Activated naive CD4-positive, alpha-beta T cell treated with anti-CD3 and anti-CD28 coated beads, Interleukin-2, amount 50 U/mL, for 24 hours (primary cell): ENCODE results near the gene KARS1.

ENCODE experiments used
- H3K27ac Mint-ChIP-seq: one replicate; pipeline ENCODE4 v1.8.0; 2021; ENCODE audit warnings: mild to moderate bottlenecking, mixed read lengths
- H3K27me3 Mint-ChIP-seq: one replicate; pipeline ENCODE4 v1.8.0; 2021; ENCODE audit warnings: mixed read lengths
- H3K36me3 Mint-ChIP-seq: one replicate; pipeline ENCODE4 v1.8.0; 2021; ENCODE audit warnings: mixed read lengths
- H3K4me1 Mint-ChIP-seq: one replicate; pipeline ENCODE4 v1.8.0; 2021; ENCODE audit warnings: mixed read lengths
- H3K4me3 Mint-ChIP-seq: one replicate; pipeline ENCODE4 v1.8.0; 2021; ENCODE audit warnings: mild to moderate bottlenecking, mixed read lengths
- H3K9me3 Mint-ChIP-seq: one replicate; pipeline ENCODE4 v1.8.0; 2021; ENCODE audit warnings: mixed read lengths

KARS1 gene

GRCh38 chr16:75635036-75635435 is 12.4 kb downstream of the KARS1 start:
- peaks cover 27% of the 10 kb centered on the region for H3K36me3 Mint-ChIP-seq
- H3K27ac Mint-ChIP-seq = no peak overlapping the region
- H3K4me3 Mint-ChIP-seq = no peak overlapping the region

GRCh38 chr16:75632857-75633256 is 14.6 kb downstream of the KARS1 start:
- Mint-ChIP-seq H3K4me1 (peaks cover 25% of the 10 kb centered on the region), H3K36me3 (peaks cover 28% of the 10 kb centered on the region), H3K4me3 (no peak overlapping the region), H3K27ac (no peak overlapping the region), H3K9me3 (no peaks in the 10 kb centered on the region), H3K27me3 (no peaks in the 10 kb centered on the region)

More at GRCh38 chr16:75635036-75635435, 12.4 kb downstream of the KARS1 start:
- Mint-ChIP-seq H3K4me1 (peaks cover 13% of the 10 kb centered on the region), H3K27me3 (no peaks in the 10 kb centered on the region), H3K9me3 (no peaks in the 10 kb centered on the region)

DNA sequence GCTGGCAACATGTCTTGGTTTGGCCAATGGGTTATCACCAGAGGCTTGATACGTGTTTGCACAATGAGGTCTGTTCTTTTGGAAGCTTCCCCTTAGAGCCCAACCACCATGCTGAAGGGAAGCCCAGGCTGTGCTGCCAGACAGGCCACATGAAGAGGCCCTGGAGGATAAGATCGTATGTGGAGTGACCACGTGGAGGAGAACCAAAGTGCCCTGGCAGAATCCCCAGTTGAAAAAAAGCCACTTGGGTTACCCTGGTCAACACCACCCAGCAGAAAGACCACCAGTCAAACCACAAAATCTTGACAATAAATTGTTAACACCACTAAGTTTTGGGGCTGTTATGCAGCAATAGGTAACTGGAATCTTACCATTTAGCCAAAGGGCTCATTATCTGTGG is 17.4 kb downstream of the KARS1 start:
- peaks cover 39% of the 10 kb centered on the region for H3K36me3 Mint-ChIP-seq
- H3K4me3 Mint-ChIP-seq = no peak overlapping the region
- no peak overlapping the region for H3K27ac Mint-ChIP-seq
- H3K27me3 Mint-ChIP-seq = no peaks in the 10 kb centered on the region
- H3K4me1 Mint-ChIP-seq = peaks cover 31% of the 10 kb centered on the region
- H3K9me3 Mint-ChIP-seq = no peaks in the 10 kb centered on the region

- H3K27ac Mint-ChIP-seq = peak overlapping the region; percentile 56
- no peaks in the 10 kb centered on the region for H3K27me3 Mint-ChIP-seq
- no peaks in the 10 kb centered on the region for H3K9me3 Mint-ChIP-seq
- H3K4me3 Mint-ChIP-seq = no peak overlapping the region
- H3K4me1 Mint-ChIP-seq = peaks cover 39% of the 10 kb centered on the region
- peaks cover 39% of the 10 kb centered on the region for H3K36me3 Mint-ChIP-seq
Observed at GRCh38 chr16:75629132-75629531, 18.3 kb downstream of the KARS1 start.

- Mint-ChIP-seq H3K4me1 (peaks cover 41% of the 10 kb centered on the region), H3K36me3 (peaks cover 36% of the 10 kb centered on the region), H3K27ac (peak overlapping the region; percentile 66), H3K4me3 (peak overlapping the region; percentile 30), H3K27me3 (no peaks in the 10 kb centered on the region), H3K9me3 (no peaks in the 10 kb centered on the region)
Observed at GRCh38 chr16:75628351-75628750, 19.1 kb downstream of the KARS1 start.

- peak overlapping the region; percentile 66 for H3K27ac Mint-ChIP-seq
- H3K4me3 Mint-ChIP-seq = no peak overlapping the region
- H3K27me3 Mint-ChIP-seq = no peaks in the 10 kb centered on the region
- H3K9me3 Mint-ChIP-seq = no peaks in the 10 kb centered on the region
- peaks cover 36% of the 10 kb centered on the region for H3K36me3 Mint-ChIP-seq
- H3K4me1 Mint-ChIP-seq = peaks cover 42% of the 10 kb centered on the region
Observed at GRCh38 chr16:75627851-75628250, 19.6 kb downstream of the KARS1 start.

- Mint-ChIP-seq H3K4me3 (no peak overlapping the region), H3K27me3 (no peaks in the 10 kb centered on the region), H3K36me3 (peaks cover 34% of the 10 kb centered on the region), H3K4me1 (peaks cover 47% of the 10 kb centered on the region), H3K27ac (peak overlapping the region; percentile 92), H3K9me3 (no peaks in the 10 kb centered on the region)
Observed at GRCh38 chr16:75626806-75627205, 20.7 kb downstream of the KARS1 start.

- no peaks in the 10 kb centered on the region for H3K9me3 Mint-ChIP-seq
- H3K27ac Mint-ChIP-seq = peak overlapping the region; percentile 39
- peaks cover 27% of the 10 kb centered on the region for H3K36me3 Mint-ChIP-seq
- H3K4me3 Mint-ChIP-seq = peak overlapping the region; percentile 56
- H3K4me1 Mint-ChIP-seq = peaks cover 65% of the 10 kb centered on the region
- H3K27me3 Mint-ChIP-seq = no peaks in the 10 kb centered on the region
Observed at GRCh38 chr16:75624921-75625334, 22.5 kb downstream of the KARS1 start.

DNA sequence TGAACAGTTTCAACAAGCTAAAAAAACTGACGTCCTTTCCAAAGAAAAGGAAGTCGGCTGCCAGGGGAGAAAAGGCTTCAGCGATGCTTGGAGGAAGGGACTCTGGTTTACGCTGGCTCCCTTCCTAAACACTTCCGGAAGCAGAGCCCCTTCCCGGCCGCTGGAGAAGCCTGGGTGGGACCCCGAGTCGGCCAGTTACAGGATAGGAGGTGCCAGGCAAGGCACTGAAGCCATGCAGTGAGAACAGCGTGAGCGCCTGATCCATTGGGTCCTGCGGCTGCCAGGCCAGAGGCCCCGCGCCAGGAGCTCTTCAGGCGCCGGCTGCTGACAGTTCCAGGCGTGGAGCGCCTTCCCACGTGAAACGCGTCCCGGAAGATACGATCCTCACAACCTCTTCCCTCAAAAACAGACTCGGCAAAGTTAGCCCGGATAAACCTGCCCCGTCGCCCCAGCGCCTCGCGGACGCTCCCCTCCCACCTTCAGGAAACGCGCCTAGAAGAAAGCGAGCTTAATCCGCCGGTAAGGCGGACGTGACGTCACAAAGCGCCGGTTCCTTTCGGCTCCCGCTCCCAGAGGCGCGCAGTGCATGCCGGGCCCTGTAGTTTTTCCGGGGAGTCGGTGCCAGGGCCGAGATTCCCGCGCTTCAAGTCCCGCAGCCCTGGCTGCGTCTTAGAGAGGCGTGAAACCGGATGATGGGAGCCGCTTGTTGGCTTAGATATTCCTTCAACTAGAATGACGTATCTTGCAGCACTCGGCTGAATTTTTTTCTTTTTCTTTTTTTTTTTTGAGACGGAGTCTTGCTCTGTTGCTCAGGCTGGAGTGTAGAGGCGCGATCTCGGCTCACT is 24.5 kb downstream of the KARS1 start, which contains the start of gene ADAT1:
Gene ADAT1 (minus strand): TSS at position 521 of the 845 bp plus-strand sequence. CDS start 2,482 bp downstream, outside the sequence.
- Mint-ChIP-seq H3K4me3 (peak within 1 kb of the TSS; percentile 98), H3K27me3 (no peaks in the 10 kb centered on the region), H3K36me3 (peaks cover 22% of the 10 kb centered on the region), H3K4me1 (peaks cover 48% of the 10 kb centered on the region), H3K27ac (peak within 1 kb of the TSS; percentile 99), H3K9me3 (no peaks in the 10 kb centered on the region)

DNA sequence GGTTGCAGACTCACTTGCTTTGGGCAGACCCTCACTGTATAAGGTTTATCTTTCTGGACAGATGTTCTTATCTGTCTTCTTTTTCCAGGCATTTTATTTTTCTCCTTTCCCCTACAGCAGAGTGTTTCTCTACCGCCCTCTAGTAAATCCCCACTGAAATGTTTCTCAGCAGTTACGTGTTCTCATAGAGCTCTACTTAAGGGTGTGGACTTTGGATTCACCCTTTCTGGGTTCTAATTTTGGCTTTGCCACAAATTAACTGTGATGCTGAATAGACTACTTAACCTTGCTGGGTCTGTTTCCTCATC is 26.3 kb downstream of the KARS1 start:
- peaks cover 34% of the 10 kb centered on the region for H3K4me1 Mint-ChIP-seq
- H3K27ac Mint-ChIP-seq = no peak overlapping the region
- H3K36me3 Mint-ChIP-seq = peaks cover 16% of the 10 kb centered on the region
- H3K4me3 Mint-ChIP-seq = peak overlapping the region; percentile 61
- H3K9me3 Mint-ChIP-seq = no peaks in the 10 kb centered on the region
- H3K27me3 Mint-ChIP-seq = no peaks in the 10 kb centered on the region

DNA sequence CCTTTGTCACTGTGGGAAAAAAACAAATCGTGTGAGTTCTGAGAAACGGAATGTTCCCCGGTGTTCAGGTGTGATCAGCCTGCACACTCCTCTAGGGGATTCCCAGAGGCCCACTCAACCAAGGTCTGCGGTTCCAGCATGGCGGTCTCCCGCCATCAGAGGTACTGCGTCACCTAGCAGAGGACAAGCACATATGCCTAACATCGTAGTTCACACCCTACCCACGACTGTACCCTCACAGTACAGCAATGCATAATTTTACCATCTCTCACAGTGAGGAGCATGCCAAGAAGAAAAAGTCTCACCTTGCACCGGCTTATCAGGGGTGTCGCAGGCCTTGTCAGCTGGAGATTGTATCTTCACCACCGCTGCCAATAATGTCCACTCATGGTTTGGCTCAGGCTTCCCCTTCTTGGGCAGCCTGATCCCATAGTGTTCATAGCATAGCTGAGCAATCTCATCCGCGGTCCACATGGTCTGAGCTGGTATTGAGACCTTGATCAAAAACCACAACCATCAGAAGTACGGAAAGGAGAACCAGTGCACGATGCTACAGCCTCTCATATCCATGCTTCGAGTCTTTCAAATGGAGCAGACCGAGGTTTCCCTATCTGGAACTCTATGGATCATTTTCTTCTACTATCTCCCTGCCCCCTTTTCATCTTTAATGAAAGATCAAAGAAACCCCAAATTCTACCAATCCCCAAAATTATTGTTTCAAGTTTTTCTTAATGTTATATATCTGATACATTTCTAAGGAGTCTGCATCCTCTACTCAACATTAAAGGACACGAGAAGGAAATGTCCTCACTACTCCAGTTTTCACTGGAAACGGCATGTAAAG is 26.9 kb downstream of the KARS1 start:
- peaks cover 34% of the 10 kb centered on the region for H3K4me1 Mint-ChIP-seq
- no peak overlapping the region for H3K27ac Mint-ChIP-seq
- H3K27me3 Mint-ChIP-seq = no peaks in the 10 kb centered on the region
- H3K9me3 Mint-ChIP-seq = no peaks in the 10 kb centered on the region
- H3K4me3 Mint-ChIP-seq = peak overlapping the region; percentile 24
- H3K36me3 Mint-ChIP-seq = peaks cover 11% of the 10 kb centered on the region

DNA sequence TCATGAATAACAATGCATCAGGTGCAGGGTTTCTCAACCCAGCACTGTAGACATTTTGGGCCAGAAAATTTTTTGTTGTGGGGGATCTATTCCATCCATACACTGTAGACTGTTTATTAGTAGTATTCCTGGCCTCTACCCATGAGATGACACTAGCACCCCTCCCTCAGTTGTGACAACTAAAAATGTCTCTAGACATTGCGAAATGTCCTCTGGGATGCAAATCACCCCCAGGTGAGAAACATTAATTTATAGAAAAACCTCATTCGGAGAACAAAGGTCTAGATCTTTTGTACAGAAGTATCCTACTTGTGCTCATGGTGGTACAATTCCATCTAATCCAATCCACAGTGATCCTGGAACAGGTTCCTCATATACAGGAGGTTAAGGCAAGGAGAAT is 28.7 kb downstream of the KARS1 start:
- H3K4me3 Mint-ChIP-seq = no peak overlapping the region
- H3K4me1 Mint-ChIP-seq = peaks cover 26% of the 10 kb centered on the region
- no peaks in the 10 kb centered on the region for H3K9me3 Mint-ChIP-seq
- no peak overlapping the region for H3K27ac Mint-ChIP-seq
- H3K27me3 Mint-ChIP-seq = no peaks in the 10 kb centered on the region
- peaks cover 7% of the 10 kb centered on the region for H3K36me3 Mint-ChIP-seq

GRCh38 chr16:75617121-75617520 is 30.3 kb downstream of the KARS1 start:
- H3K27me3 Mint-ChIP-seq = no peaks in the 10 kb centered on the region
- peaks cover 21% of the 10 kb centered on the region for H3K4me1 Mint-ChIP-seq
- peaks cover 10% of the 10 kb centered on the region for H3K36me3 Mint-ChIP-seq
- H3K9me3 Mint-ChIP-seq = no peaks in the 10 kb centered on the region
- no peak overlapping the region for H3K4me3 Mint-ChIP-seq
- H3K27ac Mint-ChIP-seq = no peak overlapping the region

GRCh38 chr16:75616521-75617010 is 30.9 kb downstream of the KARS1 start:
- peaks cover 10% of the 10 kb centered on the region for H3K36me3 Mint-ChIP-seq
- peak overlapping the region; percentile 33 for H3K27ac Mint-ChIP-seq
- H3K9me3 Mint-ChIP-seq = no peaks in the 10 kb centered on the region
- no peak overlapping the region for H3K4me3 Mint-ChIP-seq
- H3K27me3 Mint-ChIP-seq = no peaks in the 10 kb centered on the region
- H3K4me1 Mint-ChIP-seq = peaks cover 15% of the 10 kb centered on the region

DNA sequence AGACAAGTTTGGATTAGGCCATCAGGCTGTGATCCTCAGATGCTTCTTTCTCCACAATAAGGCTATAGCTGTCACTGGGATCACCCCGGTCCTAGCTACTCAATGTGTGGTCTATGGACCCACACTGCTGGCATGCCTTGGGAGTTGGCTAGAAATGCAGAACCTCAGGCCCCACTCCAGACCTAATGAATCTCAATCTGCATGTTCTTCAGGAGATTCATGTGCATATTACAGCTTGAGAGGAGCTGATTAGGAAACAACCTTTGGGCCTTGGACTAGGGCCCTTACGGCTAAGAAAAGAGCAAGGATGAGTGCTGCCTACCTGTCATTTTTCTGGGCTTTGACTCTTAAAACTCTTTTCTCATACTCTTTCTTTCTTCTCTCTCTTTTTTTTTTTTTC is 31.8 kb downstream of the KARS1 start:
- Mint-ChIP-seq H3K27ac (no peak overlapping the region), H3K4me1 (peaks cover 6% of the 10 kb centered on the region), H3K36me3 (peaks cover 10% of the 10 kb centered on the region), H3K9me3 (no peaks in the 10 kb centered on the region), H3K4me3 (no peak overlapping the region), H3K27me3 (no peaks in the 10 kb centered on the region)
